Motor neuron (in vitro differentiated cells): ENCODE results near the gene SNX5. TPM values are rescaled to one million over a fixed set of nuclear protein-coding genes. Genes with fewer than 3 reads are reported as not detected.

Experiments used
- ATAC-seq, 8 experiments: fragments of 200-7000 bp; cut with Tn5 transposase; replicated peaks in 6 of 8; 2 replicates each; pipeline ENCODE4 v1.8.0; 2021; ENCODE audit warnings: mild to moderate bottlenecking in 8 of 8, moderate library complexity in 8 of 8
- H3K27ac ChIP-seq, 2 donors: fragments of 250-450 bp; sonication (Bioruptor Pico); 2 replicates each; pipeline ENCODE4 v1.9.0; 2021; ENCODE audit warnings: antibody characterized with exemption in 2 of 2, mild to moderate bottlenecking in 2 of 2, moderate library complexity in 1 of 2
- H3K4me1 ChIP-seq, 2 donors: fragments of 250-450 bp; sonication (Bioruptor Pico); replicated peaks in 1 of 2; 2 replicates each; pipeline ENCODE4 v1.6.1; 2021; ENCODE audit warnings: antibody characterized with exemption in 2 of 2, mild to moderate bottlenecking in 2 of 2, moderate library complexity in 1 of 2
- H3K4me3 ChIP-seq, 5 donors: fragments of 250-450 bp; sonication (Bioruptor Pico); 2 replicates each; pipeline ENCODE4 v1.9.0; 2021; ENCODE audit warnings: antibody characterized with exemption in 5 of 5, mild to moderate bottlenecking in 5 of 5, moderate library complexity in 4 of 5
- WGBS, 10 experiments: fragments of 450-650 bp; shearing (Covaris generic); methylation state at CpG; one replicate each; pipeline ENCODE4 v1.0.0; 2022; 5-methylcytosine and 5-hydroxymethylcytosine counted together
- in situ Hi-C, 9 experiments: fragments of 400-800 bp; cut with MboI; loops; one replicate each; pipeline ENCODE4 v1.15.0; 2021; ENCODE audit warnings: low sequenced_read_pairs in 9 of 9, low pct_unique_long_range_greater_than_20kb in 2 of 9; ENCODE audit not compliant: unreplicated experiment in 9 of 9
- total RNA-seq, 8 experiments: library from RNA; unstranded; fragments of 300-600 nt; gene quantifications; 2 replicates each; pipeline versions ENCODE4 v1.2.3 to v1.2.4, GENCODE V29; 2022

SNX5 gene
- total RNA-seq, 8 experiments from 2014 or later, result 41.7 to 199 (median 73.8) TPM

DNA sequence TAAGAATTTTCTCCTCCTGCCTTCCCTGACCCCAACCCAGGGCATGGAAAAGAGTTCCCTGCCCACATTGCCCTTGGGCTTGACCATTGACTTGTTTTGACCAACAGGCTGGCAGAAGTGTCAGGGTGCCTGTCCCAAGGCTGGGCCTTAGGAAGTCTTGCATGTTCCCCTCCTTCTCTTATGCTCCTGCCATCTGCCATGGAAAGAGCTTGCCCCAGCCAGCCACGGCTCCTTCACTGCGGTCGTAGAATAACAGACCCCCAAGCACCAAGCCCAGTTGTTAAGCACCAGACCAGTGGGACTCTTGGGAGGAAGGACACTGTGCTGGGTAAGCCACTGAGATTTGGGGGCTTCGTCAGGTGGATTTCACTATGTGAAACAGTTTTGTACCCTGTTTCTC lies 53.6 kb downstream of the SNX5 start:
- no peak overlapping the region for H3K27ac ChIP-seq
- H3K4me3 ChIP-seq, result no peak overlapping the region
- in situ Hi-C loops, result loop anchor here in 3 of 9 experiments (25.0 kb wide), 3 partner anchors 228 to 403 kb away; partner anchors contain the start of genes BANF2 (in 1 of the 3) and RRBP1 (in 1 of the 3)
- H3K4me1 ChIP-seq, result peaks cover 11 to 15% of the 10 kb centered on the region in 2 donors
- WGBS, 10 experiments, result 71 to 100% (median 100%) methylated on average over 1 to 3 of the region's 4 CpGs; no CpG with 5 or more reads in 5 of the 10 experiments
- no peak for ATAC-seq

GRCh38 chr20:17912916-17913315 lies 55.7 kb downstream of the SNX5 start:
- in situ Hi-C loops, result loop anchor here in 3 of 9 experiments (25.0 kb wide), 3 partner anchors 226 to 401 kb away; partner anchors contain the start of genes BANF2 (in 1 of the 3) and RRBP1 (in 1 of the 3)
- 0 to 100% (median 65%) methylated on average over 1 to 2 of the region's 2 CpGs for WGBS, 10 experiments

GRCh38 chr20:17911927-17912326 lies 56.7 kb downstream of the SNX5 start:
- ATAC-seq, result no peak
- Histone ChIP-seq H3K27ac (no peak overlapping the region), H3K4me3 (no peak overlapping the region), H3K4me1 (peaks cover 13 to 25% of the 10 kb centered on the region in 2 donors)
- in situ Hi-C loops, result loop anchor here in 3 of 9 experiments (25.0 kb wide), 3 partner anchors 225 to 400 kb away; partner anchors contain the start of genes BANF2 (in 1 of the 3) and RRBP1 (in 1 of the 3)
- 40 to 100% (median 77%) methylated on average over 1 to 4 of the region's 4 CpGs; no CpG with 5 or more reads in 2 of the 10 experiments for WGBS, 10 experiments

More at GRCh38 chr20:17912916-17913315, 55.7 kb downstream of the SNX5 start:
- ATAC-seq, result peak in 1 of 8 experiments; percentile 6
- Histone ChIP-seq H3K4me1 (peaks cover 13 to 25% of the 10 kb centered on the region in 2 donors), H3K27ac (no peak overlapping the region), H3K4me3 (no peak overlapping the region)

DNA sequence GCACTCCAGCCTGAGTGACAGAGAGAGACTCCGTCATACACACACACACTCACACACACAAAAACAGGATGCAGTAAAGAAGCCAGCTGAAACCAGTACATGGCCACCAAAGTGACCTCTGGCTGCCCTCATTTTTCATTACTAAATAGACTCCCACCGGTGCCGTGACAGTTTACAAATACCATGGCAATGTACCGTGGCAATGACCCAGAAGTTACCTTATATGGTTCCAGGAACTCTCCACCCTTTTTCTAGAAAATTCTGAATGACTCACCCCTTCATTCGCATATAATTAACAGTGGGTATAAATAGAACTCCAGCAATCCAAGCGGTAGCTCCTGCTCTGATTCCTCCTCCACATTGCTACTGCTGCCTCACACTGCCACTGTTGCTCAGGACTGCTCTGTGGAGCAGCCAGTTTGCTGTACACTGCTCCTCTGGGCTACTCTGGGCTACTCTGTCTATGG lies 57.7 kb downstream of the SNX5 start:
- Histone ChIP-seq H3K27ac (peak overlapping the region; percentile 4 to 79), H3K4me1 (peaks cover 13 to 25% of the 10 kb centered on the region in 2 donors), H3K4me3 (no peak overlapping the region)
- in situ Hi-C loops, result loop anchor here in 3 of 9 experiments (25.0 kb wide), 3 partner anchors 224 to 399 kb away; partner anchors contain the start of genes BANF2 (in 1 of the 3) and RRBP1 (in 1 of the 3)
- ATAC-seq, result peak; percentile 84 to 96 (median 92)
- WGBS, 10 experiments, result 3 to 45% (median 27%) methylated on average over 2 to 6 of the region's 6 CpGs; no CpG with 5 or more reads in 1 of the 10 experiments

DNA sequence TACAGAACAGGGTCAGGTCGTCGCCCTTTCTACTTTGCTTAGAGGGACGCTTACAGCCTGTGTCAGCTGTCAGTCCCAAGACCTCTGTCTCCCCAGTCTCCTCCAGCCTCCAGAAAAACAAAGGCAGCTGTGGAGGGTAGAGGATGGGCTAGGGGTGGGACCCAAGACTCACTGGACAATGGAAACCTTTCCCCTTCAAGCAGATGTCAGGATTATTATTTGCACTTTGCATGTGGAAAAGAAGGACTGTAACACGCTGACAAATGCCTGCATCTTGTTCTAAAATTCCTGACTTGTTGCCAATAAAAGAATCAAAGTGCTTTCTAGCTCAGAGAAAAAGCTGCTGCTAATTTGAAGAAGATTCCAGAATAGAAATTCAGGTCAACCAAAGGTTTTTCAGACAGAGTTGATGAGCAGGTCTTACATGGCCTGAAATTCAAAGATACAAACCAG lies 58.7 kb downstream of the SNX5 start:
- peaks cover 13 to 25% of the 10 kb centered on the region in 2 donors for H3K4me1 ChIP-seq
- H3K4me3 ChIP-seq, result no peak overlapping the region
- ATAC-seq, result peak in 6 of 8 experiments; percentile 16 to 80 (median 46)
- peak overlapping the region; percentile 4 to 79 for H3K27ac ChIP-seq
- WGBS, 10 experiments, result 0 to 66% (median 22%) methylated on average over 1 to 4 of the region's 4 CpGs; no CpG with 5 or more reads in 3 of the 10 experiments
- in situ Hi-C loops, result loop anchor here in 3 of 9 experiments (25.0 kb wide), 3 partner anchors 223 to 398 kb away; partner anchors contain the start of genes BANF2 (in 1 of the 3) and RRBP1 (in 1 of the 3)

- H3K4me1 ChIP-seq, result peaks cover 8 to 16% of the 10 kb centered on the region in 2 donors
- no peak overlapping the region for H3K4me3 ChIP-seq
- no peak for ATAC-seq
- in situ Hi-C loops, result loop anchor here in 3 of 9 experiments (25.0 kb wide), 3 partner anchors 218 to 393 kb away; partner anchors contain the start of genes BANF2 (in 1 of the 3) and RRBP1 (in 1 of the 3)
- no peak overlapping the region for H3K27ac ChIP-seq
- 76 to 94% (median 89%) methylated on average over 2 to 7 of the region's 7 CpGs; no CpG with 5 or more reads in 1 of the 10 experiments for WGBS, 10 experiments
Observed at GRCh38 chr20:17905544-17905943, 63.0 kb downstream of the SNX5 start.

DNA sequence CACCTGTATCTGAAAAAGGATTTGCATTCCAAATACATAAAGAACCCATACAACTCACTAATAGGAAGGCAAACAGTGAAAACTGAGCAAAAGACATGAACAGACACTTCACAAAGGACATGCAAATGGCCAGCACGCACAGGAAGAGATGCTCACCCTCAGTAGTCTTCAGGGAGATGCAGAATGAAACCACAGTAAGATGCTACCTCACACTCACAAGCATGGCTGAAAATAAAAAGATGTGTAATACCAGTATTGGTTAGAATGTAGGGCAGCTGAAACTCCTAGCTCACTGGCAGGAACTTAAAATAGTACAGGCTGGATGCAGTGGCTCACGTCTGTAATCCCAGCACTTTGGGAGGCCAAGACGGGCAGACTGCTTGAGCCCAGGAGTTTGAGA lies 64.6 kb downstream of the SNX5 start:
- no peak for ATAC-seq
- H3K4me3 ChIP-seq, result no peak overlapping the region
- H3K27ac ChIP-seq, result no peak overlapping the region
- in situ Hi-C loops, result loop anchor here in 3 of 9 experiments (25.0 kb wide), 3 partner anchors 217 to 392 kb away; partner anchors contain the start of genes BANF2 (in 1 of the 3) and RRBP1 (in 1 of the 3)
- H3K4me1 ChIP-seq, result peaks cover 0 to under 1% of the 10 kb centered on the region in 2 donors
- 60 to 83% (median 80%) methylated on average over 1 to 2 of the region's 3 CpGs; no CpG with 5 or more reads in 7 of the 10 experiments for WGBS, 10 experiments

DNA sequence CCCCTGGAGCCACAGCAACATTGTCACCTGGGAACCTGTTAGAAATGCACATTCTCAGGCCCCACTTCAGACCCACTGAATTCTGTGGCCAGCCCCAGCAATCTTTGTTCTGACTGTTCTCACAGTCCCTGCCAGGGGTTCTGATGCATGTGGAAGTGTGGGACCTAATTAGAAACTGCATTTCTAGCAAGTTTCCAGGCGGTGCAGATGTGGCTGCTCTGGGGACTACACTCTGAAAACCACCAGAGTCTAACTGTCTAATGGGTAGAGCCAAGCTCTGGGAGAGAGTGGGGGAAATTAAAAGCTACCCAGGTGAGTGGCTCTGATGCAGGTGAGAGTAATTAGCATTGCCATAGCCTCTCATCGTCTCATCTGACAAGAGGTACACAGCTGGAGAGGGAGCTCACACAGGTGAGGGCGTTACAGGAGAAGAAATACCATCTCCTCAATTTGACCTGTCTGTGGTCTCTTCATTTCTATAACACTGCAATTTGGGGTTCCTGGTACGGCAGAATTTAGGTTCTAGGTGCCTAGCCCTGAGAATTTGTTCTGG lies 66.0 kb downstream of the SNX5 start:
- WGBS, 10 experiments, result 35 to 88% (median 58%) methylated on average over 1 to 4 of the region's 4 CpGs; no CpG with 5 or more reads in 4 of the 10 experiments
- H3K4me1 ChIP-seq, result no peaks in the 10 kb centered on the region
- H3K4me3 ChIP-seq, result no peak overlapping the region
- H3K27ac ChIP-seq, result no peak overlapping the region
- in situ Hi-C loops, result loop anchor here in 3 of 9 experiments (25.0 kb wide), 3 partner anchors 215 to 390 kb away; partner anchors contain the start of genes BANF2 (in 1 of the 3) and RRBP1 (in 1 of the 3)
- ATAC-seq, result no peak

- Histone ChIP-seq H3K4me3 (no peak overlapping the region), H3K4me1 (peaks cover 3 to 6% of the 10 kb centered on the region in 2 donors), H3K27ac (no peak overlapping the region)
- WGBS, 10 experiments, result 28 to 100% (median 83%) methylated on average over 1 to 4 of the region's 4 CpGs; no CpG with 5 or more reads in 4 of the 10 experiments
- in situ Hi-C loops, result loop anchor here in 3 of 9 experiments (25.0 kb wide), 3 partner anchors 215 to 390 kb away; partner anchors contain the start of genes BANF2 (in 1 of the 3) and RRBP1 (in 1 of the 3)
- ATAC-seq, result no peak
Observed at GRCh38 chr20:17901971-17902370, 66.6 kb downstream of the SNX5 start.

DNA sequence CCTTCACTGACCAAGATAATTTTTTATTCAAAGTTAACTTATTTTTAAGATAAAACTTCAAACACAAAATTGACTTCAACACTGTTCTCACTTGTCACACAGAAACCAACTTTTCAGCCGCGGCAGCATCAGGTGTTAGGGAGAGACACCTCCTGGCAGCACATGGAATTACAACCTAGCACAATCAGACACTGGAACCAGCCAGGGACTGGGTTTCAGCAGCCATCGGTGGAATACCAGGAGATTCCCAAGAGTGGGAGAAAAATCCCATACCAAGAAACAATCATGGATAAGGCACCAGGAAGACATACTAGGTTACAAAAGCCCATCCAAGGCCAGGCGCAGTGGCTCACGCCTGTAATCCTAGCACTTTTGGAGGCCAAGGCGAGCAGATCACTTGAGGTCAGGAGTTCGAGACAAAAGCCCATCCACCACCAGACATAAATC lies 70.0 kb downstream of the SNX5 start:
- WGBS, 10 experiments, result 6 to 100% (median 49%) methylated on average over 2 to 7 of the region's 7 CpGs; no CpG with 5 or more reads in 2 of the 10 experiments
- in situ Hi-C loops, result loop anchor here in 3 of 9 experiments (25.0 kb wide), 2 partner anchors 236 to 361 kb away; partner anchors contain the start of gene BFSP1 (in 1 of the 3)
- peak in 3 of 8 experiments; percentile 50 to 82 (median 55) for ATAC-seq
- Histone ChIP-seq H3K27ac (no peak overlapping the region), H3K4me1 (peaks cover 17 to 21% of the 10 kb centered on the region in 2 donors), H3K4me3 (no peak overlapping the region)

DNA sequence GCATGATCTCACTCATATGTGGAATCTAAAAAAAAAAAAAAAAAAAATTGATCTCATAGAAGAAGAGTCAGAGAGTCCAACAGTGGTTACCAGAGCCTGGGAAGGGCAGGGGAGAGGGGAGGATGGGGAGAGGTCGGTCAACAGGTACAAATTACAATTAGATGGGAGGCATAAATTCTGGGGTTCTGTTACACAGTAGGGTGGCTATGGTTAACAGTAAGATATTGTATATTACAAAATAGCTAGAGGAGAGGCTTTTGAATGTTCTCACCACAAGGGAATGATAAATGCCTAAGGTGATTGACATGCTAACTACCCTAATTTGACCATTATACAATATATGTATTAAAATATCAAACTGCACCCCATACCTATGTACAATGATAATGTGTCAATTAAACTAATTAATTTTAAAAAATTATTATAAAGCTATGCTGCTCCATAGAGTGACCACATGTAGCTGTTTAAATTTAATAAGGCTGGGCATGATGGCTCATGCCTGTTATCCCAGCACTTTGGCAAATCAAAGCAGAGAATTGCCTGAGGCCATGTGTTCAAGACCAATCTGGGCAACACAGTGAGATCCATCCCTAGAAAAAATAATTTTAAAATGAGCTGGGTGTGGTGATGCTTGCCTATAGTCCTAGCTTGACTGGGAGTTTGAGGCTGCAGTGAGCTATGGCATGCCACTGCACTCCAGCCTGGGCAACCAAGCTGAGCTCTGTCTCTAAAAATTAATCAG lies 70.9 kb downstream of the SNX5 start:
- WGBS, 10 experiments, result 60 to 100% (median 87%) methylated on average over 1 of the region's 1 CpG; no CpG with 5 or more reads in 2 of the 10 experiments

More for the DNA sequence above, 70.9 kb downstream of the SNX5 start:
- peak in 3 of 8 experiments; percentile 39 to 61 (median 41) for ATAC-seq
- Histone ChIP-seq H3K4me1 (peaks cover 17 to 21% of the 10 kb centered on the region in 2 donors), H3K4me3 (no peak overlapping the region), H3K27ac (no peak overlapping the region)
- in situ Hi-C loops, result loop anchor here in 3 of 9 experiments (25.0 kb wide), 2 partner anchors 235 to 360 kb away; partner anchors contain the start of gene BFSP1 (in 1 of the 3)
